OCI-LY1 (cell line): ENCODE measurements around the gene GALNT17.

Source experiments
- H2AFZ ChIP-seq: fragments of 200-600 bp; sonication (generic), shearing (Covaris generic); 2 replicates; pipeline ENCODE4 v1.6.0; 2014; ENCODE audit warnings: antibody characterized with exemption, mild to moderate bottlenecking, low read length
- H3F3A ChIP-seq: fragments of 200-600 bp; sonication (generic), shearing (Covaris generic); 2 replicates; pipeline ENCODE4 v1.6.0; 2014; ENCODE audit warnings: mild to moderate bottlenecking, antibody characterized with exemption, low read length, moderate library complexity; ENCODE audit not compliant: insufficient read depth
- H3K27ac ChIP-seq: fragments of 200-600 bp; sonication (generic); 2 replicates; pipeline ENCODE4 v1.5.1; 2014; ENCODE audit warnings: low read length, mixed run types, mild to moderate bottlenecking, low read depth; ENCODE audit not compliant: poor library complexity, severe bottlenecking
- H3K27me3 ChIP-seq: fragments of 200-600 bp; sonication (generic); 2 replicates; pipeline ENCODE4 v1.6.0; 2014; ENCODE audit warnings: antibody characterized with exemption, mild to moderate bottlenecking, low read length, moderate library complexity; ENCODE audit not compliant: insufficient read depth
- H3K36me3 ChIP-seq: fragments of 200-600 bp; sonication (generic); 2 replicates; pipeline ENCODE4 v1.6.1; 2014; ENCODE audit warnings: mild to moderate bottlenecking, antibody characterized with exemption, low read length, moderate library complexity, mixed read lengths; ENCODE audit not compliant: insufficient read depth
- H3K4me1 ChIP-seq: fragments of 200-600 bp; sonication (generic); 2 replicates; pipeline ENCODE4 v1.5.1; 2014; ENCODE audit warnings: mild to moderate bottlenecking, low read length, moderate library complexity; ENCODE audit not compliant: insufficient read depth, severe bottlenecking
- H3K4me2 ChIP-seq: fragments of 200-600 bp; sonication (generic), shearing (Covaris generic); 2 replicates; pipeline ENCODE4 v1.6.1; 2014; ENCODE audit warnings: low read length
- H3K4me3 ChIP-seq: fragments of 200-600 bp; sonication (generic); 2 replicates; pipeline ENCODE4 v1.5.1; 2014; ENCODE audit warnings: low read length, low read depth, mild to moderate bottlenecking, mixed read lengths; ENCODE audit not compliant: poor library complexity, severe bottlenecking
- H3K79me2 ChIP-seq: fragments of 200-600 bp; shearing (Covaris generic); 2 replicates; pipeline ENCODE4 v1.6.1; 2016; ENCODE audit warnings: mixed run types, low read length, mixed read lengths; ENCODE audit not compliant: insufficient read depth
- H3K9ac ChIP-seq: fragments of 200-600 bp; sonication (generic), shearing (Covaris generic); 2 replicates; pipeline ENCODE4 v1.6.1; 2014; ENCODE audit warnings: mild to moderate bottlenecking, low read length, mixed read lengths
- H3K9me2 ChIP-seq: fragments of 200-600 bp; sonication (generic), shearing (Covaris generic); 2 replicates; pipeline ENCODE4 v1.6.1; 2014; ENCODE audit warnings: low read depth, mild to moderate bottlenecking, low read length, mixed read lengths
- H3K9me3 ChIP-seq: fragments of 200-600 bp; shearing (Covaris generic); 2 replicates; pipeline ENCODE4 v1.6.1; 2014; ENCODE audit warnings: low read length, mixed read lengths
- H4K20me1 ChIP-seq: fragments of 200-600 bp; sonication (generic), shearing (Covaris generic); 2 replicates; pipeline ENCODE4 v1.6.0; 2016; ENCODE audit warnings: mild to moderate bottlenecking, low read length; ENCODE audit not compliant: insufficient read depth
- EZH2 ChIP-seq: fragments of 200-600 bp; sonication (generic), shearing (Covaris generic); IDR thresholded peaks from 2 replicates; pipeline ENCODE4 v1.8.0; 2017; ENCODE audit warnings: borderline replicate concordance, mixed run types, mild to moderate bottlenecking, antibody characterized with exemption, low read length, moderate library complexity, mixed read lengths
- TF ChIP-seq, protein P1 (sequence below): fragments of 200-600 bp; sonication (generic), shearing (Covaris generic); IDR thresholded peaks from 2 replicates; pipeline ENCODE4 v1.5.1; 2017; ENCODE audit warnings: mild to moderate bottlenecking, antibody characterized with exemption, low read length, moderate library complexity, mixed read lengths

The GALNT17 gene

DNA sequence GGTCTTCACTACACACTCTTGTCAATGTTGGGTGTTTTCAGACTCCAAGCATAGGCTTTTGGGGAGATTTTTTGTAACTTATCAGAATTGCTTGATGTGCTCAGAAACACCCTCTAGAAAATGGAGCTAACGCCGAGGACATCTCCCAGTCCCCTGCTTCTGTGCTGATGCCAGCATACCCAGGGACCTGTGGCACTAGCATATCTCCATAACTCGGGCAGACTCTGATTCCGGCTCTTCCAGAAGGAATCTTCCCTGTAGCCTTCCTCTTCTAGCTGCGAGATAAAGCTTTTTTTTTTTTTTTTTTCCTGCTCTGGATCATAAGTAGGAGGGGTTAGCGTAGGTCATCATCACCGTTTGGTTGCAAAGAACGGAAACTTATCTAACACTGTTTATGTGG lies 434.4 kb downstream of the GALNT17 start:
- no peak overlapping the region for H3K9ac ChIP-seq
- H3K9me3 ChIP-seq = no peaks in the 10 kb centered on the region
- no peaks in the 10 kb centered on the region for H3K9me2 ChIP-seq
- H3K27me3 ChIP-seq = no peaks in the 10 kb centered on the region
- H3F3A ChIP-seq = no peaks in the 10 kb centered on the region
- H3K4me3 ChIP-seq = no peak overlapping the region
- H3K27ac ChIP-seq = no peak overlapping the region
- TF ChIP-seq EZH2 = no peak
- TF ChIP-seq, protein P1, sequence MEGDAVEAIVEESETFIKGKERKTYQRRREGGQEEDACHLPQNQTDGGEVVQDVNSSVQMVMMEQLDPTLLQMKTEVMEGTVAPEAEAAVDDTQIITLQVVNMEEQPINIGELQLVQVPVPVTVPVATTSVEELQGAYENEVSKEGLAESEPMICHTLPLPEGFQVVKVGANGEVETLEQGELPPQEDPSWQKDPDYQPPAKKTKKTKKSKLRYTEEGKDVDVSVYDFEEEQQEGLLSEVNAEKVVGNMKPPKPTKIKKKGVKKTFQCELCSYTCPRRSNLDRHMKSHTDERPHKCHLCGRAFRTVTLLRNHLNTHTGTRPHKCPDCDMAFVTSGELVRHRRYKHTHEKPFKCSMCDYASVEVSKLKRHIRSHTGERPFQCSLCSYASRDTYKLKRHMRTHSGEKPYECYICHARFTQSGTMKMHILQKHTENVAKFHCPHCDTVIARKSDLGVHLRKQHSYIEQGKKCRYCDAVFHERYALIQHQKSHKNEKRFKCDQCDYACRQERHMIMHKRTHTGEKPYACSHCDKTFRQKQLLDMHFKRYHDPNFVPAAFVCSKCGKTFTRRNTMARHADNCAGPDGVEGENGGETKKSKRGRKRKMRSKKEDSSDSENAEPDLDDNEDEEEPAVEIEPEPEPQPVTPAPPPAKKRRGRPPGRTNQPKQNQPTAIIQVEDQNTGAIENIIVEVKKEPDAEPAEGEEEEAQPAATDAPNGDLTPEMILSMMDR = no peak
- H3K4me1 ChIP-seq = no peaks in the 10 kb centered on the region
- no peak overlapping the region for H2AFZ ChIP-seq
- H4K20me1 ChIP-seq = no peaks in the 10 kb centered on the region
- H3K4me2 ChIP-seq = no peak overlapping the region
- no peaks in the 10 kb centered on the region for H3K79me2 ChIP-seq
- H3K36me3 ChIP-seq = no peaks in the 10 kb centered on the region

DNA sequence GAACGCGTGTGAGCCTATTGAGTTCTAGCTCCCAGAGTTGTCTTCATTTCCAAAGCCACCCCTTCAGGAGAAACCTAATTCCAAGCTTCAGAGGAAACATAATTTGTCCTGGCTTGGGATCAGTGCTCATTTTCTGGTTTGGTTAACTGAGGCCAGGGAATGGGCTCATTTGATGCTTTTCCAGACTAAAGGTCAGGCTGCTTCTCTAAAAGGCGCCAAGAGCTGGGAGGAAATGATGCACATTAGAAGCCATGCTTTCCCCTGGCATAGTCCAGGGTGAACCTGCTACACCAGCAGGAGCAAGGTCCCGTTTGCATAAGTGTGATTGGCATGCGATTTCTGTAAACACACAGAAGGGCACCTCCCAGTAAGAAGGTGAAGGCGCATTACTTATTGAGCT lies 435.0 kb downstream of the GALNT17 start:
- TF ChIP-seq EZH2 = no peak
- TF ChIP-seq, protein P1 = no peak

GRCh38 chr7:71574153-71574860 lies 442.4 kb downstream of the GALNT17 start:
- no peaks in the 10 kb centered on the region for H3K4me1 ChIP-seq
- no peaks in the 10 kb centered on the region for H3K79me2 ChIP-seq
- H3K9ac ChIP-seq = no peak overlapping the region
- H3K36me3 ChIP-seq = no peaks in the 10 kb centered on the region
- no peak overlapping the region for H3K4me3 ChIP-seq
- no peaks in the 10 kb centered on the region for H3K9me2 ChIP-seq
- no peak for TF ChIP-seq EZH2
- TF ChIP-seq, protein P1 = no peak
- H3K4me2 ChIP-seq = no peak overlapping the region
- H2AFZ ChIP-seq = no peak overlapping the region
- no peaks in the 10 kb centered on the region for H3K27me3 ChIP-seq
- H3F3A ChIP-seq = no peaks in the 10 kb centered on the region
- H3K9me3 ChIP-seq = no peaks in the 10 kb centered on the region
- no peaks in the 10 kb centered on the region for H4K20me1 ChIP-seq
- no peak overlapping the region for H3K27ac ChIP-seq

More for the DNA sequence above, 435.0 kb downstream of the GALNT17 start:
- Histone ChIP-seq H3K9me3 (no peaks in the 10 kb centered on the region), H3K4me1 (no peaks in the 10 kb centered on the region), H3K4me3 (no peak overlapping the region), H3K27me3 (no peaks in the 10 kb centered on the region), H4K20me1 (no peaks in the 10 kb centered on the region), H3K79me2 (no peaks in the 10 kb centered on the region), H3K4me2 (no peak overlapping the region), H3F3A (no peaks in the 10 kb centered on the region), H3K9me2 (no peaks in the 10 kb centered on the region), H3K27ac (no peak overlapping the region), H3K9ac (no peak overlapping the region), H2AFZ (no peak overlapping the region), H3K36me3 (no peaks in the 10 kb centered on the region)
